ENCODE results near the gene PTPRM. TPM values are rescaled to one million over a fixed set of nuclear protein-coding genes. Genes with fewer than 3 reads are reported as not detected.

PTPRM gene
- total RNA-seq, 1 experiment from 2014 or later = 6.2 TPM

DNA sequence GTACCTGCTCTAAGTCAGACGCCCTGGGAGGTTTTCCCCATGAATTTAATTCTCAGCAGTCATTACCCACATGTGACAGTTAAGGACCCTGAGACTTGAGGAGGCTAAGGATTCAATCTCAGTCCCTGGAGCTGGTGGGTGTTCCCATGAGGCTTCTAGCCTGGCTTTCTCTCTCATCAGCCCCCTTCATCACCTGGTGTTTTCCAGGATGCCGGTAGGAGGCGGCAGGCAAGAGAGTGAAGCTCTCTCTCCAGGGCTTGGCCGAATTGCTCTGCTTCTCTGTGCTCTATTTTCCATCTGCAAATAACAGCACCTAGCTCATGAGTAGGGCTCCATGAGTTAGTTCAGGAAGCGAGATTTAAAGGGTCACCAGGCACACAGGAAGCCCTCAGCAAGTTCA is 241.9 kb downstream of the PTPRM start:
- no peak overlapping the region for H2AFZ ChIP-seq (ENCODE audit: low read length)
- Mint-ChIP-seq H3K27ac (no peak overlapping the region), H3K9me3 (peaks cover 3 to 5% of the 10 kb centered on the region in 2 experiments; a peak in 4 of 5 replicates), H3K4me1 (peaks cover 11 to 15% of the 10 kb centered on the region in 2 experiments), H3K4me3 (no peak overlapping the region), H3K27me3 (ENCODE audit: low read depth) (no peaks in the 10 kb centered on the region), H3K36me3 (ENCODE audit: insufficient read depth in 1 of 3, low read depth in 3 of 3) (peaks cover 1 to 4% (median 3%) of the 10 kb centered on the region in 3 experiments; a peak in 6 of 7 replicates)
- H4K91ac ChIP-seq (ENCODE audit: insufficient read length, low read depth, low read length) = no peak overlapping the region
- H2BK12ac ChIP-seq (ENCODE audit: insufficient read length, low read depth, low read length) = no peak overlapping the region
- H4K20me1 ChIP-seq (ENCODE audit: control insufficient read depth, insufficient read depth, insufficient read length) = no peaks in the 10 kb centered on the region
- no peak overlapping the region for H2AK5ac ChIP-seq (ENCODE audit: insufficient read length, low read length)
- H2BK15ac ChIP-seq (ENCODE audit: low read depth, low read length) = no peak overlapping the region
- H2BK20ac ChIP-seq (ENCODE audit: low read depth, low read length, poor library complexity, severe bottlenecking) = no peak overlapping the region
- WGBS (ENCODE audit: extremely low coverage, insufficient read length, low lambda C conversion rate) = no CpG with 5 or more reads among the region's 5 CpGs
- H3K23ac ChIP-seq (ENCODE audit: insufficient read length, low read depth, low read length) = no peak overlapping the region
- no peak overlapping the region for H2BK5ac ChIP-seq (ENCODE audit: insufficient read length, low read length)
- H3T11ph ChIP-seq (ENCODE audit: low read length) = no peak overlapping the region
- H3K14ac ChIP-seq (ENCODE audit: insufficient read depth, low read length) = no peak overlapping the region
- no peaks in the 10 kb centered on the region for H3K79me1 ChIP-seq (ENCODE audit: insufficient read depth, low read depth, low read length, poor library complexity, severe bottlenecking)
- no peaks in the 10 kb centered on the region for H3K23me2 ChIP-seq (ENCODE audit: insufficient read length, low read depth, low read length, poor library complexity, severe bottlenecking)
- H3K9me3 ChIP-seq (ENCODE audit: control insufficient read depth, low read depth, low read length) = peaks cover under 1% of the 10 kb centered on the region
- TF ChIP-seq, protein P1, sequence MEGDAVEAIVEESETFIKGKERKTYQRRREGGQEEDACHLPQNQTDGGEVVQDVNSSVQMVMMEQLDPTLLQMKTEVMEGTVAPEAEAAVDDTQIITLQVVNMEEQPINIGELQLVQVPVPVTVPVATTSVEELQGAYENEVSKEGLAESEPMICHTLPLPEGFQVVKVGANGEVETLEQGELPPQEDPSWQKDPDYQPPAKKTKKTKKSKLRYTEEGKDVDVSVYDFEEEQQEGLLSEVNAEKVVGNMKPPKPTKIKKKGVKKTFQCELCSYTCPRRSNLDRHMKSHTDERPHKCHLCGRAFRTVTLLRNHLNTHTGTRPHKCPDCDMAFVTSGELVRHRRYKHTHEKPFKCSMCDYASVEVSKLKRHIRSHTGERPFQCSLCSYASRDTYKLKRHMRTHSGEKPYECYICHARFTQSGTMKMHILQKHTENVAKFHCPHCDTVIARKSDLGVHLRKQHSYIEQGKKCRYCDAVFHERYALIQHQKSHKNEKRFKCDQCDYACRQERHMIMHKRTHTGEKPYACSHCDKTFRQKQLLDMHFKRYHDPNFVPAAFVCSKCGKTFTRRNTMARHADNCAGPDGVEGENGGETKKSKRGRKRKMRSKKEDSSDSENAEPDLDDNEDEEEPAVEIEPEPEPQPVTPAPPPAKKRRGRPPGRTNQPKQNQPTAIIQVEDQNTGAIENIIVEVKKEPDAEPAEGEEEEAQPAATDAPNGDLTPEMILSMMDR (conservative IDR thresholded peaks at IDR 0.05) = peak; percentile 28; the same call in 1 of the 3 replicates
- H3K56ac ChIP-seq (ENCODE audit: insufficient read length, low read depth, low read length) = no peak overlapping the region
- H4K5ac ChIP-seq (ENCODE audit: insufficient read length, low read depth, low read length) = no peak overlapping the region
- H3K27me3 ChIP-seq (ENCODE audit: insufficient read depth, low read length) = no peaks in the 10 kb centered on the region; the same call in 1 of the 2 replicates
- no peak for DNase-seq
- H3K4me2 ChIP-seq (ENCODE audit: insufficient read depth, insufficient read length, low read length) = no peak overlapping the region
- no peak overlapping the region for H4K8ac ChIP-seq (replicated peaks; ENCODE audit: insufficient read length, low read depth, low read length)
- H3K18ac ChIP-seq (ENCODE audit: insufficient read length, low read depth, low read length) = no peak overlapping the region
- no peak overlapping the region for H3K27ac ChIP-seq (ENCODE audit: insufficient read length, low read depth, low read length)
- no peaks in the 10 kb centered on the region for H3K4me1 ChIP-seq (ENCODE audit: insufficient read depth, low read length)
- no peak overlapping the region for H2BK120ac ChIP-seq (ENCODE audit: low read depth, low read length, poor library complexity, severe bottlenecking)
- no peaks in the 10 kb centered on the region for H3K79me2 ChIP-seq (ENCODE audit: insufficient read depth, low read length)
- H3K9ac ChIP-seq (ENCODE audit: extremely low read depth, insufficient read length, low read length) = no peak overlapping the region
- no peak overlapping the region for H3K4ac ChIP-seq (ENCODE audit: low read depth, low read length)
